Measurements from ENCODE around the gene CHD9NB. TPM values are rescaled to one million over a fixed set of nuclear protein-coding genes. Genes with fewer than 3 reads are reported as not detected.
A peak's percentile ranks its signal among the peaks of the same experiment; 100 is the strongest.

The CHD9NB gene
- total RNA-seq, 1 experiment from 2014 or later, result 0.40 TPM

- Histone ChIP-seq H3K27me3 (ENCODE audit: low read length) (no peaks in the 10 kb centered on the region), H3K4me1 (ENCODE audit: insufficient read depth, low read length) (peaks cover 19% of the 10 kb centered on the region), H3K36me3 (ENCODE audit: low read depth, low read length) (no peaks in the 10 kb centered on the region), H3K27ac (ENCODE audit: low read length) (no peak overlapping the region; the same call in 1 of the 2 replicates), H2AFZ (ENCODE audit: low read length) (no peak overlapping the region), H3K9ac (ENCODE audit: low read length) (no peak overlapping the region), H3K9me2 (replicated peaks; ENCODE audit: low read length) (no peaks in the 10 kb centered on the region), H3K79me2 (ENCODE audit: low read length) (0 out of 2 replicates have a peak, but pooled peaks cover 3% of the 10 kb centered on the region), H3K9me3 (ENCODE audit: low read length) (no peaks in the 10 kb centered on the region), H3K4me3 (ENCODE audit: low read length) (no peak overlapping the region), H3K4me2 (ENCODE audit: low read length) (no peak overlapping the region), H3F3A (ENCODE audit: low read length, unreplicated experiment) (peaks cover 7% of the 10 kb centered on the region), H4K20me1 (ENCODE audit: low read length) (no peaks in the 10 kb centered on the region)
- no TSS peak for BruUV-seq (replicated peaks)
- POLR2A ChIA-PET (ENCODE audit: unreplicated experiment), result no interaction called here
- CTCF ChIA-PET, result no interaction called here
- no peak for TF ChIP-seq EZH2 (IDR thresholded peaks at IDR 0.05; ENCODE audit: low read length, unreplicated experiment)
- TF ChIP-seq, protein P1, sequence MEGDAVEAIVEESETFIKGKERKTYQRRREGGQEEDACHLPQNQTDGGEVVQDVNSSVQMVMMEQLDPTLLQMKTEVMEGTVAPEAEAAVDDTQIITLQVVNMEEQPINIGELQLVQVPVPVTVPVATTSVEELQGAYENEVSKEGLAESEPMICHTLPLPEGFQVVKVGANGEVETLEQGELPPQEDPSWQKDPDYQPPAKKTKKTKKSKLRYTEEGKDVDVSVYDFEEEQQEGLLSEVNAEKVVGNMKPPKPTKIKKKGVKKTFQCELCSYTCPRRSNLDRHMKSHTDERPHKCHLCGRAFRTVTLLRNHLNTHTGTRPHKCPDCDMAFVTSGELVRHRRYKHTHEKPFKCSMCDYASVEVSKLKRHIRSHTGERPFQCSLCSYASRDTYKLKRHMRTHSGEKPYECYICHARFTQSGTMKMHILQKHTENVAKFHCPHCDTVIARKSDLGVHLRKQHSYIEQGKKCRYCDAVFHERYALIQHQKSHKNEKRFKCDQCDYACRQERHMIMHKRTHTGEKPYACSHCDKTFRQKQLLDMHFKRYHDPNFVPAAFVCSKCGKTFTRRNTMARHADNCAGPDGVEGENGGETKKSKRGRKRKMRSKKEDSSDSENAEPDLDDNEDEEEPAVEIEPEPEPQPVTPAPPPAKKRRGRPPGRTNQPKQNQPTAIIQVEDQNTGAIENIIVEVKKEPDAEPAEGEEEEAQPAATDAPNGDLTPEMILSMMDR (conservative IDR thresholded peaks at IDR 0.05; ENCODE audit: low read depth, low read length), result no peak
- no peak for TF ChIP-seq EZH2phosphoT487 (IDR thresholded peaks at IDR 0.05; ENCODE audit: borderline replicate concordance, low read length)
- ATAC-seq (peak; percentile 19), DNase-seq (peak; percentile 23)
- intact Hi-C loops (cut with micrococcal nuclease), result no loop called here
These were observed 41.4 kb upstream of the CHD9NB start for GRCh38 chr16:53094013-53094630.

GRCh38 chr16:53093162-53093744 is 40.6 kb upstream of the CHD9NB start:
- no peak overlapping the region for H2AFZ ChIP-seq (ENCODE audit: low read length)

More at GRCh38 chr16:53093162-53093744, 40.6 kb upstream of the CHD9NB start:
- Histone ChIP-seq H3K9ac (ENCODE audit: low read length) (no peak overlapping the region), H3K9me3 (ENCODE audit: low read length) (no peaks in the 10 kb centered on the region), H3K79me2 (ENCODE audit: low read length) (0 out of 2 replicates have a peak, but pooled peaks cover 3% of the 10 kb centered on the region), H3K36me3 (ENCODE audit: low read depth, low read length) (no peaks in the 10 kb centered on the region), H3K4me1 (ENCODE audit: insufficient read depth, low read length) (peaks cover 10% of the 10 kb centered on the region), H3F3A (ENCODE audit: low read length, unreplicated experiment) (no peaks in the 10 kb centered on the region), H4K20me1 (ENCODE audit: low read length) (no peaks in the 10 kb centered on the region), H3K4me3 (ENCODE audit: low read length) (no peak overlapping the region), H3K4me2 (ENCODE audit: low read length) (no peak overlapping the region), H3K27ac (ENCODE audit: low read length) (no peak overlapping the region), H3K9me2 (replicated peaks; ENCODE audit: low read length) (no peaks in the 10 kb centered on the region), H3K27me3 (ENCODE audit: low read length) (no peaks in the 10 kb centered on the region)
- ATAC-seq (no peak), DNase-seq (no peak)
- ChIA-PET POLR2A (ENCODE audit: unreplicated experiment) (interaction anchor here (0.7 kb wide), 1 partner anchor 10 kb away, joined by 3 read pairs; no protein-coding TSS in a partner anchor), CTCF (no interaction called here)
- TF ChIP-seq EZH2 (IDR thresholded peaks at IDR 0.05; ENCODE audit: low read length, unreplicated experiment) (no peak), EZH2phosphoT487 (IDR thresholded peaks at IDR 0.05; ENCODE audit: borderline replicate concordance, low read length) (no peak)
- TF ChIP-seq, protein P1 (conservative IDR thresholded peaks at IDR 0.05; ENCODE audit: low read depth, low read length), result no peak
- intact Hi-C loops (cut with micrococcal nuclease), result no loop called here
- no TSS peak for BruUV-seq (replicated peaks)

Data from PC-3 (cell line).